NCI-H82 treated with DMSO at 0.1 percent for 48 hours (cell line): Measurements from ENCODE around the gene LIG1.
"Not testable (repeated sequence)": the region's sequence is repeated elsewhere in the genome, so short reads cannot be mapped to it uniquely, and the experiment has no call there.

Experiments used
- DNase-seq: peaks from one replicate; lab custom pipeline; 2025; ENCODE audit not compliant: unreplicated experiment; lab: John Stamatoyannopoulos, UW

LIG1 gene

DNA sequence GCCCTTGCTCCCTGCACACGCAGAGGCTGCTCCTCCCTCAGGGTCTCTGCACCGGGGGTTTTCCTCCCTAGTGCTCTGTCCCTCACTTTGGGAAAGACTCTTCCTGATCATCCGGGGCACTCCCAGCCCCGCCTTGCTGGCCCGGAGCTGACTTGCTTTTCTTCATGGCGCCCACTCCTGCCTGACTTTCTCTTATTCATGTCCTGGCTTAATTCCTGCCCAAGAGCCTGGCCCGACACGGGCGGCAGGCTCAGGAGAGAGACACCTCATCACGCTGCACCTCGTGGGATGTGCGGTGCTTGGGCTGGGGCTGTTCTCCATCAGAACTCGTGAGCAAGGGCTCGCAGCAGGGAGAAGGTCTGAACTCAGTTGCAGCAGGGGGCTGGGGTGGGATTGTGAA is 47.7 kb downstream of the LIG1 start:
- DNase-seq, result no peak

GRCh38 chr19:48121909-48122371 is 48.2 kb downstream of the LIG1 start:
- no peak for DNase-seq

- no peak for DNase-seq
These were observed 49.1 kb downstream of the LIG1 start for GRCh38 chr19:48121066-48121465.

GRCh38 chr19:48120505-48120904 is 49.6 kb downstream of the LIG1 start:
- no peak for DNase-seq

DNA sequence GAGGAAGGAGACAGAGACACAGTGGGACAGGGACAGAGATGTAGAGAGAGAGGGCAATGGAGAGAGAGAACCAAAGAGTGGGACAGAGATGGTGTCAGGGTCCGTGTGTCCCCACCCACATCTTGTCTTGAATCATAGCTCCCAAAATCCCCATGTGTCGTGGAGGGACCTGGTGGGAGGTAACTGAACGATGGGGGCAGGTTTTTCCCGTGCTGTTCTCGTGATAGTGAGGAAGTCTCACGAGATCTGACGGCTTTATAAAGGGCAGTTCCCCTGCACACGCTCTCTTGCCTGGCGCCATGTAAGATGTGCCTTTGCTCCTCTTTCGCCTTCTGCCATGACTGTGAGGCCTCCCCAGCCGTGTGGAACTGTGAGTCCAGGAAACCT is 52.0 kb downstream of the LIG1 start:
- no peak for DNase-seq

GRCh38 chr19:48117515-48118130 is 52.5 kb downstream of the LIG1 start:
- no peak for DNase-seq

GRCh38 chr19:48113190-48113917 is 56.8 kb downstream of the LIG1 start:
- no peak for DNase-seq

DNA sequence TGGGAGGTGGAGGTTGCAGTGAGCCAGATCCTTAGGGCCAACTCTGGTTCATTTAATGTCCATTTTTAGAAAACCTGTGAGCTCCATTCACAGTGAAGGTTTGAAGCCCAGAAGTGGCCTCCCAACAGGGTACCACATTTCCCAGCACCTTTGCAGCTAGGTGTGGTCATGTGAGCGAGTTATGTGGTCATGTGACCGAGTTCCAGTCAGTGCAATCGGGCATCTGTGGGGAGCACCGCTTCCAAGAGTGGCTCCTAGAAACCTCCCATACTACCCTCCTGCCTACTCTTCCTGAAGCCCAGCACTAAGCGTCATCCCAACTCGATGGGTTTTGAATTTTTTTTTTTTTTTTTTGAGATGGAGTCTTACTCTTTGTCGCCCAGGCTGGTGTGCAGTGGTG is 58.9 kb downstream of the LIG1 start:
- DNase-seq, result no peak

- DNase-seq, result peak; percentile 83
These were observed 59.7 kb downstream of the LIG1 start, which contains the start of gene PLA2G4C for GRCh38 chr19:48110350-48110966. Gene PLA2G4C, minus strand, starts transcription at chr19:48110817. Its CDS starts 4,288 bp downstream, at chr19:48106529.

DNA sequence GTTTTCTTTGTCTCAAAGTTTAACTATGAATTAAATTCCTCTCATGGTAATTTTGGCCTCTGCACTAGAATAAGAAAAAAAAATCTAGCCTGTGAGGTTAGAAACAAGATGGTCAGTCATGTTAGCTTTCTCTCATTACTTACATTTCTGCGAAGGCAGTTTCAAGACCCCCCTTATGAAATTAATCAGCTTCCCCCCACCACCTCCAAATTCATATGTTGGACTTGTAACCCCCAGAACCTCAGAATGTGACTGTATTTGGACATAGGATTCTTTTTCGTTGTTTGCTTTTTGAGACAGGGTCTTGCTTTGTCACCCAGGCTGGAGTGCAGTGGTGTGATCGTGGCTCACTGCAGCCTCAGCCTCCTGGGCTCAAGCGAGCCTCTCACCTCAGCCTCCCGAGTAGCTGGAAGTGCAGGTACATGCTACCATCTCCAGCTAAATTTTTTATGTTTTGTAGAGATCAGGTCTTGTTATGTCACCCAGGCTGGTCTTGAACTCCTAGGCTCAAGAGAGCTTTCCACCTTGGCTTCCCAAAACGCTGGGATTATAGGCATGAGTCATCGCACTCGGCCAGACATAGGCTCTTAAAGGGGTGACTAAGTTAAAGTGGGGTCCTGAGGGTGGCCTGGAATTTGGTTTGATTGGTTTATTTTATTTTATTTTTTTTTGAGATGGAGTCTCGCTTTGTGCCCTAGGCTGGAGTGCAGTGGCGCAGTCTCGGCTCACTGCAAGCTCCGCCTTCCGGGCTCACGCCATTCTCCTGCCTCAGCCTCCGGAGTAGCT is 61.0 kb downstream of the LIG1 start:
- DNase-seq, result no peak

GRCh38 chr19:48103922-48104321 is 66.2 kb downstream of the LIG1 start:
- DNase-seq, result no peak

GRCh38 chr19:48102870-48103751 is 67.0 kb downstream of the LIG1 start:
- DNase-seq, result peak; percentile 83

DNA sequence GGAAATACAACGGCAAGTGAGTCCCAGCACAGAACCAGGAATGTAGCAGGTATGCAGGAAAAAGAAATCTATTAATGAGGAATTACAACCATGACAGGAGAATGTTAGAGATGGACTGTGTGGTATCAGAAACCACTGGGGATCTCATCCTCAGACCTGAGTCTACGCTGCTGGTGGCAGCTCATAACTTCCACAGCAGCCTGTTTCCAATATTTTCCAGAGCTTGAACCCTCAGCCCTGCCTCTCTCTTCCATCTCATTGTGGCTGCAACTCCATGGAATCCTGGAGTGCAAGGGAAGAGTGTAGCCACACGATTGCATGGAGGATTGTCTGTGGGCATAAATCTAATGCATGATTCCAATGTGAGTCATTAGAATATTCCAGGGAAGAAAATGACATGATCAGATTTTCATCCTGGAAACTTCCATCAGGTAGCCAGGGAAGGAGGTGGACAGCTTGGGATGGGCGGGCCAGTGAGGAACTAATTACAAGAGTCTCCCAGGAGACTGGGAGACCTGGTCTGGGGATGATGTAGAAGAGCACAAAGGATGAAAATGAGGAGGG is 74.5 kb downstream of the LIG1 start:
- DNase-seq, result no peak

DNA sequence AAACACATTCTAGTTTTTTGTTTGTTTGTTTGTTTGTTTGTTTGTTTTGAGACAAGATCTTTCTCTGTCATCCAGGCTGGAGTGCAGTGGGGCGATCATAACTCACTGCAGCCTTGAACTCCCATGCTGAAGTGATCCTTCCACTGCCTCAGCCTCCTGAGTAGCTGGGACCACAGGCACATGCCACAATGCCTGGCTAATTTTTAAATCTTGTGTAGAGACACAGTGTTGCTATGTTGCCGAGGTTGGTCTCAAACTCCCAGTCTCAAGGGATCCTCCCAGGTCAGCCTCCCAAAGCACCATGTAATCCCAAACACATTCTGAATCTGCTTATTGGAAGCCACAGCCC is 75.3 kb downstream of the LIG1 start:
- DNase-seq, result no peak

DNA sequence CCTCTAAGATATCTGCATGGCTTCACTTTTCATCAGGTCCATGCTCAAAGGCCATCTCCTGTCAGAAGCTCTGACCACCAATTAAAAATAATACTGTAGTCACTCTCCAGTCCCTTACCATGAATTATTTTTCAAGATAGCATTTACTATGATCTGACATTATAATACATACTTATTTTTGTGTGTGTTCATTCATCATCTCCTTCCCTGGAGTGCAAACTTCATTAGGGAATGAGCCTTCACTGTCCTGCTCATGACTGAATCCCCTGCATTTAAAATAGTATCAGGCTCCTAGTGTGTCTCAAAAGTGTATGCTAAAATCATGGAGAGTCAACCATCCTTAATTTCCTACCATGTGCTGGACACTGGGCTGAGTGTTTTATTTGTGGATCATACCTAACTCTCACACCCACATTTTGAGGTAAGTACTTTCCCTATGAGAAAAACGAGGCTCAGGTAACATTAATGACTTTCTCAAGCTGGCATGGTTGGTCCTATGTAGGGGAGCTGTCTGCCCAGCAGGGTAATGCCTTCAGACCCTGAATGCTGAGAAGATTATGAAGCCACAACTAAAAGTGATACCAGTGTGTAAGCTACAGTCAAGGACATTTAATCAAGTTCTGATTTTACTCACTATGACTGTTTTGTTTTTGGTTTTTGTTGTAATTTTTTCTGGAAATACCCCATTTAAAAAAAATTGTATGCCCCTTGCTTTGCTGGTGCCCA is 75.9 kb downstream of the LIG1 start:
- DNase-seq, result no peak

GRCh38 chr19:48091111-48091718 is 78.9 kb downstream of the LIG1 start:
- not testable (repeated sequence) for DNase-seq

- DNase-seq, result no peak
These were observed 79.8 kb downstream of the LIG1 start for GRCh38 chr19:48090281-48090802.

DNA sequence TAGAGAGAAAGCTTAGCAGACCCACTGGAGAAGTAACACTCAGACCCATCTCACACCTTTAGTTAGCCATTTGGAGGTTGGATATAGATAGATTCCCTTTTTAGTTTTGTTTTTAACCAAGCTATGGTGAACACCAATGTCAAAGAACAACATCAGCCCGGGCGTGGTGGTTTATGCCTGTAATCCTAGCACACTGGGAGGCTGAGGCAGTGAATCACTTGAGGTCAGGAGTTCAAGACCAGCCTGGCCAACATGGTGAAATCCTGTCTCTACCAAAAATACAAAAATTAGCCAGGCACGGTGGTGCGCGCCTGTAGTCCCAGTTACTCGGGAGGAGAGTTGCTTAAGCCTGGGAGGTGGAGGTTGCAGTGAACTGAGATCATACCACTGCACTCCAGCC is 81.2 kb downstream of the LIG1 start:
- DNase-seq, result not testable (repeated sequence)
